ENCODE results near the gene LEP.

- TF ChIP-seq EZH2 (IDR thresholded peaks at IDR 0.05) (no peak), POLR2A (IDR thresholded peaks at IDR 0.05; ENCODE audit: borderline replicate concordance, extremely low read depth, insufficient read depth, insufficient read length) (no peak), RAD21 (IDR thresholded peaks at IDR 0.05; ENCODE audit: low read depth) (no peak)
Measured at GRCh38 chr7:128210036-128210347, 31.1 kb upstream of the LEP start.
